GM10266 (cell line): ENCODE results near the gene FAM98C.

Experiments used
- DNase-seq: peaks from one replicate; pipeline ENCODE4 v3.0.0; 2012; ENCODE audit errors: extremely low spot score
- TF ChIP-seq, protein P1 (sequence below): IDR thresholded peaks from 2 replicates; pipeline ENCODE4 v1.5.1; 2012; ENCODE audit warnings: mild to moderate bottlenecking, low read depth; ENCODE audit not compliant: control insufficient read depth, insufficient read depth; ENCODE audit errors: missing control alignments

FAM98C gene

DNA sequence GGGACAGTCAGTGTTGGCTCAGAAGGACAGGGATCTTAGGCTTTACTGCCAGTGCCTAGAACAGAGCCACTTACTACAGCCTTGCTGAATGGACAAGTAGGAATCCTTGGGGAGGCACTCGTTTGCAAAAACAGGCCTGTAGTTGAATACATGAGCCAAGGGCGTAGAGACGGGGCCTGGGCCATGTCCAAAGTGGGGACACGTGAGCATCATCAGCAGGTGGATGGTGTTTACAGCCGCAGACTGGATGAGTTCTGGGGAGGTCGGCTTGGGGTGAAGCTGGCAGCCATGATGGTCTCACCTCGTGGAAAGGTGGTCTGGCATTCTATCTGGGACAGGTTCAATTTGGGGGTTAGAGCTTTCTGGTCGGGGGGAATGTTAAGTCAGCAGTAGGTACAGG is 48.1 kb downstream of the FAM98C start:
- TF ChIP-seq, protein P1, sequence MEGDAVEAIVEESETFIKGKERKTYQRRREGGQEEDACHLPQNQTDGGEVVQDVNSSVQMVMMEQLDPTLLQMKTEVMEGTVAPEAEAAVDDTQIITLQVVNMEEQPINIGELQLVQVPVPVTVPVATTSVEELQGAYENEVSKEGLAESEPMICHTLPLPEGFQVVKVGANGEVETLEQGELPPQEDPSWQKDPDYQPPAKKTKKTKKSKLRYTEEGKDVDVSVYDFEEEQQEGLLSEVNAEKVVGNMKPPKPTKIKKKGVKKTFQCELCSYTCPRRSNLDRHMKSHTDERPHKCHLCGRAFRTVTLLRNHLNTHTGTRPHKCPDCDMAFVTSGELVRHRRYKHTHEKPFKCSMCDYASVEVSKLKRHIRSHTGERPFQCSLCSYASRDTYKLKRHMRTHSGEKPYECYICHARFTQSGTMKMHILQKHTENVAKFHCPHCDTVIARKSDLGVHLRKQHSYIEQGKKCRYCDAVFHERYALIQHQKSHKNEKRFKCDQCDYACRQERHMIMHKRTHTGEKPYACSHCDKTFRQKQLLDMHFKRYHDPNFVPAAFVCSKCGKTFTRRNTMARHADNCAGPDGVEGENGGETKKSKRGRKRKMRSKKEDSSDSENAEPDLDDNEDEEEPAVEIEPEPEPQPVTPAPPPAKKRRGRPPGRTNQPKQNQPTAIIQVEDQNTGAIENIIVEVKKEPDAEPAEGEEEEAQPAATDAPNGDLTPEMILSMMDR = no peak
- DNase-seq = no peak

DNA sequence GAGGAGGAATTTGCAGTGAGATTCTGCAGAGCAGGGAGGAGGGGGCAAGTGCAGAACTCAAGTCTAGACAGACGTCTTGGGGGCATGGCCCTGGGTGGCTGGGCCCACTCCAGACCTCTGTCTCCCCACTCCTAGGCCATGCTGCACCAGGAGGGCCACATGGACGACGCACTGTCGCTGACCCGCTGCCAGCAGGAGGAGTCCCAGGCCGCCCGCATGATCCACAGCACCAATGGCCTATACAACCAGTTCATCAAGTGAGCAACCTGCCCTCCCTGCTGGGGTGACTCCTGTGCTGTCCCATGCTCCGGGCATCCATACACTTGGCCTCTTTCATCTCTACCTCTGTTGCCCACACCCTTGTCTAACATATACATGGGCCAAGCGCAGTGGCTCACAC is 48.7 kb downstream of the FAM98C start:
- TF ChIP-seq, protein P1 = no peak

DNA sequence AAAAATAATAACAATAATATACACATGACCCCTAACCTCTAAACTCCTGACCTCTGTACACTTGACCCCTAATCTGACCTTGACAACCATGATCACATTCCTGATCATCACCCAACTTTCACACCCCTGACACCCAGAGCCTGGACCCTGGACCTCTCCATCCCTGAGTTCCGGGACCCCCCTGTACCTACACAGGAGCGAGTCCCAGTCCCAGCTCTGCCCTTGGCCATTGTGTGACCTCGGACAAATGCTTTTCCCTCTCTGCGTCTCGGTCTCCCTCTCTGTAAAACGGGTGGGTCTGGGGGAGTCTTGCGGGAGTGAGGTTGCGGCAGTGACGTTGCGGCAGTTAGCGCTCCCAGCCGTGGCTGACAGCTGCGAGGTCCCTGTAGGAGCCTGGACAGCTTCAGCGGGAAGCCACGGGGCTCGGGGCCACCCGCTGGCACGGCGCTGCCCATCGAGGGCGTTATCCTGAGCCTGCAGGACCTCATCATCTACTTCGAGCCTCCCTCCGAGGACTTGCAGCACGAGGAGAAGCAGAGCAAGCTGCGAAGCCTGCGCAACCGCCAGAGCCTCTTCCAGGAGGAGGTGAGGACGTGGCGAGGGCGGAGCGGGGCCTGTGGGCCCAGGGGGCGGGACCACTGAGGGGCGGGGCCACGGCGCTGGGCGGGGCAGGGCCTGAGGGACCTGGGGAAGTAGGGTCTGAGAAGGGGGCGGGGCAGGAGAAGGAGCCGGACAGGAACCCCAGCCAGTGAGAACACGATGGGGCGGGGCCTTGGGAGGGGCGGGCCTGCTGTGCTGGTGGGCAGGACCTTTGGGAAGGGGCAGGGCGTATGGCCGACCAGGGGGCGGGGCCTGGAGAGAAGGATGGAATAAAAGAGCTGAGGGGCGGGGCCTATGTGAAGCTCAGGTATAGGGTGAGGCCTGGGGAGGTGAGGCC is 49.8 kb downstream of the FAM98C start:
- TF ChIP-seq, protein P1 = no peak
- DNase-seq = no peak

More for the DNA sequence above, 48.7 kb downstream of the FAM98C start:
- no peak for DNase-seq

DNA sequence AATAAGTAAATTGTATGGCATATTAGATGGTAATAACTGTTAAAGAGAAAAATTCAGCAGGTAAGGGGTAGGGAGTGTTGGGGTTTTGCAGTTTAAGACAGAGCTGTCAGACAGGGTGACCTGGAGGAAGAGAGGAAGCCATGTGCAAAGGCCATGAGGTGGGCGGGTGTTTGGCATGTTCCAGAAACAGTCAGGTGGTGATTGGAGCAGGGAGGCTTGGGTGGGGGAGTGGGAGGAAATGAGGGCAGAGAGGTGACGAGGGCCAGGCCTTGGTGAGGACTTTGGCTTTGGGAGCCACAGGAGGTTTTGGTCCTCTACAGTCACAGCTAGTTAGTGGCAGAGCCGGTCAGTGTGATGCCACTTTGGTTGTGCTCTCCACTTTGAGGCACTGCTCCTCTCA is 50.7 kb downstream of the FAM98C start:
- DNase-seq = no peak
- TF ChIP-seq, protein P1 = no peak

DNA sequence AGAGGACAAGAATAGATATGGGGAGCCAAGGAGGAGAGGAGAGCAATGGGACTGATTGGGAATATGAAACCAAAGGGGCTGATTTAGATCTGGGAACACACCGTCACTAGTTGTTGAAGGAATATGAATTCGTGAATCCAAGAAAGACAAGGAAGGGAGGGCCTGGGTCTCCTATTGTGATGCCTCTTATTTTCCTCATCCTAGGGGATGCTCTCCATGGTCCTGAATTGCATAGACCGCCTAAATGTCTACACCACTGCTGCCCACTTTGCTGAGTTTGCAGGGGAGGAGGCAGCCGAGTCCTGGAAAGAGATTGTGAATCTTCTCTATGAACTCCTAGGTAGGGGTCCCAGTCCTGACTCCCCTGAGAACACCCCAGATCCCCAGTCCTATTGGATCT is 52.1 kb downstream of the FAM98C start:
- TF ChIP-seq, protein P1 = no peak
- DNase-seq = peak; percentile 63

DNA sequence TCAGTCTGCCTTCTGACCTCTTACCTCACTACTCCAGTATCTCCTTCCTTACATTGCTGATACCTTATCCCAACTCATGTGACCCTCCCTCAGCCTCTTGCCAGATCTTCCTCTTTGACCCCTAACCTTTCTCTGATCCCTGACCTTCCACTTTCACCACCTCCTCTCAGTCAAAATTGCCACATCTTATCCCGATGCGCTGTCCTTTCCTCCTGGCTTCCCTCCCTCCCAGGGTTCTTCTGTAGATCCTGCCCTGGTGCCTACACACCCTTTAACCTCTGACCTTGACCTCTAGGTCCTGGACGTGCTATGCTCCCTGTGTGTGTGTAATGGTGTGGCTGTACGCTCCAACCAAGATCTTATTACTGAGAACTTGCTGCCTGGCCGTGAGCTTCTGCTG is 54.3 kb downstream of the FAM98C start:
- TF ChIP-seq, protein P1 = no peak
- no peak for DNase-seq
